ENCODE results near the gene CEBPG.

CEBPG gene

GRCh38 chr19:33426621-33427361, 53.3 kb downstream of the CEBPG start:
- peak in 1 of 2 experiments; percentile 15 for DNase-seq

GRCh38 chr19:33427801-33428626, 54.5 kb downstream of the CEBPG start:
- no peak for DNase-seq

DNA sequence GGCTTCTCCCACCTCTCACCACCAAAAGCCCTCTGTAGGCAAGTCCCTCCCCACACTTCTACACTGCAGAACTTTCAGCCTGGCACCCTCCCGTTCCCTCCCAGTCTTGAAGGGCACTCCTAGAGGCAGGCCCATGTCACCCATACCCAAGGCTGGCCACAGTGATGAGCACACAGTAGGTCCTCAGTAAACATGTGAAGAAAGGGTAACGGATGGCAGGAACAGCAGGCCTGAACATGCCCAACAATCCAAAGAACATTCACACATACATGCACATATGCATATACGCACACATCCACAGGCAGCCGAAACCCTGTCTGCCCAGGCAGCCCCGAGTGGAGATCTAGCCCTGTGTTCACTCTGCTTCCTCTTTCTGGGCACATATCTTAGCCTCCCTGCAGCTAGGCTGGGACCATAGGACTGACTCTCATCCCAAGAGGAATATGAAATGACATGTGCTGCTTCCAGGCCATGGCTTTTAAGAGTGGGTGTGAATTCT, 55.2 kb downstream of the CEBPG start:
- no peak for DNase-seq

DNA sequence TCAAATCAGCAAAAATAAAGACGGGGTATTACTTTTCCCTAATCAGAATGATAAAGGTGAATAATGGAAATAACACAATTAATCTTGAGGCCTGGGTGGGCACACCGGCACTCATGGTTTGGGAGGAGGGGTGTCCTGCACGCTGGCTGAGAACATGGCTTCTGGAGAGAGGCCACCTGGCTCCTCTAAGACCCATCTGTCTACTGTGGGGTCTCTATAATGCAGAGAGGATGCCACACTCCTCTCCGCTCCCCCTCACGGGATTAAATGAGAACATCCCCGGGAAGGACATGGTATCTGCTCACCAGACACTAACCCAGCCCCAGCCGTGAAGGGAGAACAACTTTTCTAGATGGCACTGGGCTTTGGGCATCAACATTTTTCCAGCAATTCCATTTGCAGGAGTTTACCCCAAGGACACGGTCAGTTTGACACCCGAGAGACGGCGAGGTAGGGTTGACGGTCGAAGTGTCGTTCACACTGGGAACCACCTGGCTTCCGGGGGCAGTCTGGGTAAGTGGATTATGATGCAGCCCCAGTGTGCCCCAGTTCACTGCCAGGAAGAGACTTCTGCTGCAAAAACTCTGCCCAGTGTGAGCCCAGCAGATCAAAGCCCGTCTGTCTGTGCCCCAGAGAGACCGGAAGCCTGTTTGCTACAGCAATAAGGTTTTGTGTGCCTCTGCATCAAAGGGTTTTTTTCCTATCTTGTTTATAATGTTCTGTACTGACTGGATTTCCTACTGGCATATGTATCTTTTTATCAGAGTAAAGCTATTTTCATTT, 56.6 kb downstream of the CEBPG start:
- DNase-seq = no peak

DNA sequence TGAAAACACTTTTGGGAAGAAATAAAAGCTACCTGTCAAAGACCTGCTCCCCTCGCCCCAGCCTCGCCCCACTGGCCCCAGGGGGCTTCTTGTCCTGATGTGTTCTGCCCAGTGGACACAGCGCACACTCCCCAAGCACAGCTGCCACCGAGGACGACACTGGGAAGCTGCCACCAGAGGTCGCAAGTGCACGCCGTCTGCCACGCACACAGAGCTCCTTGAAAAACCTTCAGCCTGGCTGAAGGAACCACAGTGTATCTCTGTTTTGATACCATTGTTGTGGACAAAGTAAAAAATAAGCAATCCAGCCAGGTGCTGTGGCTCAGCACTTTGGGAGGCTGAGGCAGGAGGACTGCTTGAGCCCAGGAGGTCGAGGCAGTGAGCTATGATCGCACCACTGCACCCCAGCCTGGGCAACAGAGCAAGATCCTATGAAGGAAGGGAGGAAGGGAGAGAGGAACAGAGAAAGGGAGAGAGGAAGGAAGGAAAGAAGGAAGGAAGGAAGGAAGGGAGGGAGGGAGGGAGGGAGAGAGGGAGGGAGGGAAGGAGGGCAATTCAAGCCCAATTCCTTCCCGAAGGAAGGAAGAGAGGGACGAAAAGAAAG, 57.3 kb downstream of the CEBPG start:
- peak; percentile 52 to 91 for DNase-seq

- no peak for DNase-seq
Measured at GRCh38 chr19:33432015-33432414, 58.5 kb downstream of the CEBPG start.

Data from NCI-H526 (cell line).